Ishikawa (cell line): ENCODE results near the gene ARHGAP21.

ENCODE experiments used
- CEBPB ChIP-seq: IDR thresholded peaks from 2 replicates; pipeline ENCODE4 v1.6.1; 2012
- CREB1 ChIP-seq: IDR thresholded peaks from 2 replicates; pipeline ENCODE4 v1.6.1; 2012; ENCODE audit warnings: low read depth
- EGR1 ChIP-seq: IDR thresholded peaks from 2 replicates; pipeline ENCODE4 v1.6.1; 2012
- EP300 ChIP-seq: IDR thresholded peaks from 2 replicates; pipeline ENCODE4 v1.6.1; 2012; ENCODE audit warnings: borderline replicate concordance
- FOXM1 ChIP-seq: IDR thresholded peaks from 2 replicates; pipeline ENCODE4 v1.6.1; 2012; ENCODE audit warnings: low read depth, borderline replicate concordance
- MAX ChIP-seq: IDR thresholded peaks from 2 replicates; pipeline ENCODE4 v1.6.1; 2012
- NFIC ChIP-seq: IDR thresholded peaks from 2 replicates; pipeline ENCODE4 v1.6.1; 2012
- RAD21 ChIP-seq: IDR thresholded peaks from 2 replicates; pipeline ENCODE4 v1.6.1; 2012; ENCODE audit warnings: low read depth
- REST ChIP-seq: IDR thresholded peaks from 2 replicates; pipeline ENCODE4 v1.6.1; 2012; ENCODE audit warnings: low read depth, mild to moderate bottlenecking
- TAF1 ChIP-seq: IDR thresholded peaks from 2 replicates; pipeline ENCODE4 v1.6.1; 2012; ENCODE audit warnings: low read depth, mild to moderate bottlenecking
- TCF12 ChIP-seq: IDR thresholded peaks from 2 replicates; pipeline ENCODE4 v1.6.1; 2012; ENCODE audit warnings: low read depth
- TEAD4 ChIP-seq: IDR thresholded peaks from 2 replicates; pipeline ENCODE4 v1.6.1; 2012
- USF1 ChIP-seq: IDR thresholded peaks from 2 replicates; pipeline ENCODE4 v1.6.1; 2012
- YY1 ChIP-seq: IDR thresholded peaks from 2 replicates; pipeline ENCODE4 v1.6.1; 2012; ENCODE audit warnings: low read depth
- ZBTB7A ChIP-seq: IDR thresholded peaks from 2 replicates; pipeline ENCODE4 v1.6.1; 2012; ENCODE audit warnings: low read depth

The ARHGAP21 gene

GRCh38 chr10:24740714-24741113, 17.0 kb upstream of the ARHGAP21 start:
- TF ChIP-seq FOXM1 (no peak), CREB1 (no peak), REST (no peak), USF1 (no peak), ZBTB7A (no peak), TEAD4 (no peak), RAD21 (no peak), MAX (no peak)

- TF ChIP-seq USF1 (no peak), RAD21 (no peak), MAX (no peak), REST (no peak), EGR1 (no peak), FOXM1 (no peak), TAF1 (no peak), TCF12 (no peak), ZBTB7A (no peak), EP300 (no peak), NFIC (no peak), YY1 (no peak), CEBPB (no peak), TEAD4 (no peak), CREB1 (no peak)
These were observed 13.3 kb upstream of the ARHGAP21 start for GRCh38 chr10:24737001-24737400.

GRCh38 chr10:24731942-24732341, 8.3 kb upstream of the ARHGAP21 start:
- TF ChIP-seq USF1 (no peak), EGR1 (no peak), TEAD4 (no peak), CEBPB (no peak), FOXM1 (no peak), REST (no peak), TAF1 (no peak), NFIC (no peak), MAX (no peak)

GRCh38 chr10:24730811-24731210, 7.1 kb upstream of the ARHGAP21 start:
- no peak for TF ChIP-seq TCF12
- no peak for TF ChIP-seq EGR1
- no peak for TF ChIP-seq TEAD4
- TF ChIP-seq EP300, result no peak
- no peak for TF ChIP-seq ZBTB7A
- no peak for TF ChIP-seq YY1

GRCh38 chr10:24727786-24728185, 4.1 kb upstream of the ARHGAP21 start:
- TF ChIP-seq RAD21, result peak; percentile 37
- TF ChIP-seq TEAD4, result no peak
